Measurements from ENCODE around the gene TRIM24. TPM values are rescaled to one million over a fixed set of nuclear protein-coding genes. Genes with fewer than 3 reads are reported as not detected.

Gene TRIM24
- total RNA-seq, 1 experiment from 2014 or later: 28.4 TPM

DNA sequence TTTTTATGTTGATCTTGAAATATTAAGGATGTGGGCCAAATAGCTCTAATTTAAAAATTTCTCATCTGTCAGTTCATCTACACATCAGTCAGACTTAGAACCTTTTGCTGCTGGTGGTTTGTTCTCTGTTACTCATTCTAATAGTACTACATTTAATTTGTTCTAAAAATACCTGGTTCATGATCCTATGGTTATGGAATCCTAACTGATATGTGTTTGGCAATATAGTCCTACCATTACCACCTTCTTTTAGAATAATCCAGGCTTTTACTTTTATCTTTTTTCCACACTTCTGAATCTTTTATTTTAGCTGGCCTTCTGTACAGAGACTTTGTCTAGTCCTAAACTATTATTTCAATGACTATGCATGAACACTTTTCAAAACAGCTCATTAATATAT is 124.2 kb downstream of the TRIM24 start:
- no peaks in the 10 kb centered on the region for H3K27me3 ChIP-seq (ENCODE audit: control insufficient read depth, insufficient read depth, low read length)
- ChIA-PET POLR2A (no interaction called here), CTCF (no interaction called here)
- intact Hi-C loops (cut with micrococcal nuclease; ENCODE audit: unreplicated experiment): no loop called here
- TF ChIP-seq TCF7L2 (IDR thresholded peaks at IDR 0.05; ENCODE audit: low read depth, low read length): no peak
- TF ChIP-seq POLR2AphosphoS5 (IDR thresholded peaks at IDR 0.05; ENCODE audit: low read depth, low read length): no peak
- no peak for TF ChIP-seq CTCF (IDR thresholded peaks at IDR 0.05)
- TF ChIP-seq SIN3A (IDR thresholded peaks at IDR 0.05; ENCODE audit: borderline replicate concordance, insufficient read depth, low read depth, low read length): no peak
- no peak for TF ChIP-seq REST (IDR thresholded peaks at IDR 0.05; ENCODE audit: insufficient read depth in 1 of 2, low read depth in 2 of 2, low read length in 1 of 2)
- no peaks in the 10 kb centered on the region for H3K9me3 ChIP-seq (ENCODE audit: control insufficient read depth, insufficient read depth, low read depth, low read length)
- no peak overlapping the region for H3K4me3 ChIP-seq (ENCODE audit: low read depth in 2 of 2, low read length in 2 of 2)
- H3K27ac ChIP-seq (ENCODE audit: low read length): no peak overlapping the region
- DNase-seq (ENCODE audit: low read depth, low spot score) (no peak), ATAC-seq (no peak)
- in situ Hi-C loops (cut with HindIII; ENCODE audit: low pct_unique_long_range_greater_than_20kb, low sequenced_read_pairs): no loop called here
- peaks cover 15% of the 10 kb centered on the region for H3K36me3 ChIP-seq (ENCODE audit: control insufficient read depth, insufficient read depth, low read length)
- H3K4me1 ChIP-seq (ENCODE audit: control insufficient read depth, insufficient read depth, low read length): no peaks in the 10 kb centered on the region
- BruUV-seq (replicated peaks): no TSS peak

GRCh38 chr7:138584696-138585095 is 124.6 kb downstream of the TRIM24 start:
- ATAC-seq: no peak
- intact Hi-C loops (cut with micrococcal nuclease; ENCODE audit: unreplicated experiment): no loop called here
- CTCF ChIA-PET: no interaction called here
- DNase-seq (ENCODE audit: low read depth, low spot score): no peak
- no peaks in the 10 kb centered on the region for H3K4me1 ChIP-seq (ENCODE audit: control insufficient read depth, insufficient read depth, low read length)
- H3K4me3 ChIP-seq (ENCODE audit: low read depth in 2 of 2, low read length in 2 of 2): no peak overlapping the region
- peaks cover 15% of the 10 kb centered on the region for H3K36me3 ChIP-seq (ENCODE audit: control insufficient read depth, insufficient read depth, low read length)
- POLR2A ChIA-PET: no interaction called here
- in situ Hi-C loops (cut with HindIII; ENCODE audit: low pct_unique_long_range_greater_than_20kb, low sequenced_read_pairs): no loop called here
- no peaks in the 10 kb centered on the region for H3K9me3 ChIP-seq (ENCODE audit: control insufficient read depth, insufficient read depth, low read depth, low read length)
- TF ChIP-seq CTCF (IDR thresholded peaks at IDR 0.05): no peak
- no peak for TF ChIP-seq POLR2AphosphoS5 (IDR thresholded peaks at IDR 0.05; ENCODE audit: low read depth, low read length)
- TF ChIP-seq TCF7L2 (IDR thresholded peaks at IDR 0.05; ENCODE audit: low read depth, low read length): no peak
- no peak for TF ChIP-seq REST (IDR thresholded peaks at IDR 0.05; ENCODE audit: insufficient read depth in 1 of 2, low read depth in 2 of 2, low read length in 1 of 2)
- no TSS peak for BruUV-seq (replicated peaks)
- H3K27me3 ChIP-seq (ENCODE audit: control insufficient read depth, insufficient read depth, low read length): no peaks in the 10 kb centered on the region
- H3K27ac ChIP-seq (ENCODE audit: low read length): no peak overlapping the region

All from Panc1 (cell line).